Keratinocyte (primary cell): Measurements from ENCODE around the gene SWI5. TPM values are rescaled to one million over a fixed set of nuclear protein-coding genes. Genes with fewer than 3 reads are reported as not detected.

Source experiments
- DNase-seq: peaks from one replicate; pipeline ENCODE4 v3.0.0-alpha.2; 2011; ENCODE audit warnings: low read depth, missing footprints, low spot score
- FAIRE-seq: peaks from 2 replicates; lab custom pipeline; 2011; peaks lifted over from hg19 to GRCh38; lab: Jason Lieb, UNC
- H2AFZ ChIP-seq: 2 replicates; pipeline ENCODE4 v1.6.0; 2012; ENCODE audit warnings: low read length, control low read depth, inconsistent platforms; ENCODE audit not compliant: control insufficient read depth
- H3K27ac ChIP-seq: 2 replicates; pipeline ENCODE4 v1.5.1; 2011; ENCODE audit warnings: low read length; ENCODE audit not compliant: control insufficient read depth, insufficient read depth
- H3K27me3 ChIP-seq: 3 replicates; pipeline ENCODE4 v1.6.0; 2011; ENCODE audit warnings: low read length; ENCODE audit not compliant: control insufficient read depth, insufficient read depth; ENCODE audit errors: extremely low read depth
- H3K36me3 ChIP-seq, 2 experiments: 2 replicates in 1 of 2; 3 replicates in 1 of 2; pipeline ENCODE4 v1.5.1; 2011; ENCODE audit warnings: low read length in 2 of 2, mild to moderate bottlenecking in 1 of 2; ENCODE audit not compliant: control insufficient read depth in 2 of 2, insufficient read depth in 2 of 2; ENCODE audit errors: extremely low read depth in 1 of 2
- H3K4me1 ChIP-seq: 3 replicates; pipeline ENCODE4 v1.5.1; 2011; ENCODE audit warnings: low read length; ENCODE audit not compliant: control insufficient read depth, insufficient read depth; ENCODE audit errors: extremely low read depth
- H3K4me2 ChIP-seq: 3 replicates; pipeline ENCODE4 v1.6.0; 2011; ENCODE audit warnings: low read depth, low read length; ENCODE audit not compliant: control insufficient read depth, insufficient read depth; ENCODE audit errors: extremely low read depth
- H3K4me3 ChIP-seq, 3 experiments: fragments of 200-600 bp in 1 of 3; sonication (generic) in 1 of 3; 2 replicates in 2 of 3; 3 replicates in 1 of 3; pipeline ENCODE4 v1.5.1; 2011 to 2016; ENCODE audit warnings: low read length in 3 of 3, mild to moderate bottlenecking in 3 of 3, control low read depth in 2 of 3, inconsistent platforms in 1 of 3, low read depth in 1 of 3, mixed read lengths in 1 of 3, mixed run types in 1 of 3, moderate library complexity in 1 of 3; ENCODE audit not compliant: control insufficient read depth in 2 of 3, insufficient read depth in 2 of 3; ENCODE audit errors: extremely low read depth in 1 of 3
- H3K79me2 ChIP-seq: 2 replicates; pipeline ENCODE4 v1.6.0; 2012; ENCODE audit warnings: low read length; ENCODE audit not compliant: control insufficient read depth, insufficient read depth
- H3K9ac ChIP-seq: 3 replicates; pipeline ENCODE4 v1.6.0; 2011; ENCODE audit warnings: low read length; ENCODE audit not compliant: control insufficient read depth, insufficient read depth; ENCODE audit errors: extremely low read depth
- H3K9me1 ChIP-seq: 3 replicates; pipeline ENCODE4 v1.6.0; 2011; ENCODE audit warnings: low read length; ENCODE audit not compliant: control insufficient read depth, insufficient read depth; ENCODE audit errors: extremely low read depth
- H3K9me3 ChIP-seq: 2 replicates; pipeline ENCODE4 v1.5.1; 2012; ENCODE audit warnings: low read depth, low read length; ENCODE audit not compliant: control insufficient read depth
- H4K20me1 ChIP-seq: 3 replicates; pipeline ENCODE4 v1.6.0; 2011; ENCODE audit warnings: low read length; ENCODE audit not compliant: control insufficient read depth, insufficient read depth; ENCODE audit errors: extremely low read depth
- CTCF ChIP-seq, 3 experiments: IDR thresholded peaks in 1 of 3; conservative IDR thresholded peaks in 1 of 3; optimal IDR thresholded peaks in 1 of 3; 2 replicates in 2 of 3; 3 replicates in 1 of 3; pipeline versions ENCODE3 to v1.5.1; 2011; ENCODE audit warnings: low read length in 3 of 3, mild to moderate bottlenecking in 3 of 3, moderate library complexity in 2 of 3, control low read depth in 1 of 3, inconsistent platforms in 1 of 3; ENCODE audit not compliant: insufficient read depth in 2 of 3; ENCODE audit errors: extremely low read depth in 1 of 3
- EZH2 ChIP-seq: IDR thresholded peaks from one replicate; pipeline ENCODE4 v1.6.1; 2012; ENCODE audit warnings: inconsistent platforms, mild to moderate bottlenecking, low read length, moderate library complexity
- dilution Hi-C: fragments of 300-500 bp; cut with MboI; formaldehyde crosslinking; loops from one replicate; pipeline ENCODE4 v1.7.0; 2020; ENCODE audit warnings: low sequenced_read_pairs; ENCODE audit not compliant: extremely low pct_ligation_motif_present
- polyA plus RNA-seq, 5 experiments: library from polyadenylated mRNA; depleted of rRNA in 3 of 5; stranded (reverse) in 3 of 5; stranded (forward) in 1 of 5; unstranded in 1 of 5; fragments of >200 nt; gene quantifications; 1 replicate in 1 of 5; 2 replicates in 3 of 5; 3 replicates in 1 of 5; pipeline versions ENCODE4 v1.2.1 to v1.2.3, GENCODE V29; 2011 to 2012; ENCODE audit warnings: missing spikeins in 2 of 5, low read depth in 1 of 5, low replicate concordance in 1 of 5

Gene SWI5
- polyA plus RNA-seq, 1 donor (not counting 4 experiments of a cell fraction or from before 2014, with no cell fraction given) = 39.4 TPM

- Histone ChIP-seq H3K4me1 (no peaks in the 10 kb centered on the region), H3K79me2 (no peaks in the 10 kb centered on the region), H4K20me1 (no peaks in the 10 kb centered on the region), H2AFZ (no peak overlapping the region), H3K9ac (no peak overlapping the region), H3K9me1 (no peaks in the 10 kb centered on the region), H3K27me3 (peaks cover 3% of the 10 kb centered on the region), H3K4me2 (no peak overlapping the region), H3K9me3 (no peaks in the 10 kb centered on the region), H3K36me3 (no peaks in the 10 kb centered on the region), H3K4me3 (no peak overlapping the region), H3K27ac (no peak overlapping the region)
- DNase-seq (no peak), FAIRE-seq (no peak)
- TF ChIP-seq EZH2 (no peak), CTCF (optimal IDR thresholded peaks at IDR 0.05 in 1 of 3, IDR thresholded peaks at IDR 0.05 in 1 of 3, conservative IDR thresholded peaks at IDR 0.05 in 1 of 3; ENCODE audit: extremely low read depth in 1 of 3, insufficient read depth in 2 of 3, low read length in 3 of 3) (no peak)
- dilution Hi-C loops = no loop called here
Measured at GRCh38 chr9:128233817-128234406, 42.2 kb upstream of the SWI5 start.

DNA sequence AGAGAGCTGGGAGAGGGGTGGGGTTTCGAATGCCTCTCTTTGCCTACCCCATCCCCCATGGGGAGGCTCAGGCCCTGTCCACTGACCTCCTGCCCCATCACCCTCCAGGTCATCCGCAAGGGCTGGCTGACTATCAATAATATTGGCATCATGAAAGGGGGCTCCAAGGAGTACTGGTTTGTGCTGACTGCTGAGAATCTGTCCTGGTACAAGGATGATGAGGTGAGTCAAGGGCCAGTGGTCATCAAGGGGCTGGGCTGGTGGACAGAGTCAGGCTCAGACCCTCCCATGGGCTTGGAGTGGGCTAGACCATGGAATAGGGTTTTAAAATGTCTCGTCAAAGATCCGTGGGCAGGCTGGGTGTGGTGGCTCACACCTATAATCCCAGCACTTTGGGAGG, 34.0 kb upstream of the SWI5 start:
- Histone ChIP-seq H3K27me3 (no peaks in the 10 kb centered on the region), H3K79me2 (no peaks in the 10 kb centered on the region), H3K4me2 (no peak overlapping the region), H3K9ac (no peak overlapping the region), H3K9me3 (no peaks in the 10 kb centered on the region), H2AFZ (no peak overlapping the region), H3K4me3 (no peak overlapping the region), H3K27ac (no peak overlapping the region), H3K9me1 (no peaks in the 10 kb centered on the region), H3K36me3 (no peaks in the 10 kb centered on the region), H4K20me1 (no peaks in the 10 kb centered on the region), H3K4me1 (no peaks in the 10 kb centered on the region)
- dilution Hi-C loops = no loop called here
- no peak for DNase-seq
- FAIRE-seq = no peak
- TF ChIP-seq EZH2 = no peak
- no peak for TF ChIP-seq CTCF (optimal IDR thresholded peaks at IDR 0.05 in 1 of 3, IDR thresholded peaks at IDR 0.05 in 1 of 3, conservative IDR thresholded peaks at IDR 0.05 in 1 of 3; ENCODE audit: extremely low read depth in 1 of 3, insufficient read depth in 2 of 3, low read length in 3 of 3)
